Measurements from ENCODE around the gene THBS2. TPM values are rescaled to one million over a fixed set of nuclear protein-coding genes. Genes with fewer than 3 reads are reported as not detected.

THBS2 gene
- total and polyA plus RNA-seq, 2 of the 4 experiments (the other 2 are of a cell fraction): 97.3 to 113 TPM

GRCh38 chr6:169247991-169248390 is 5.7 kb downstream of the THBS2 start:
- DNase-seq: no peak
- Histone ChIP-seq H3K18ac (ENCODE audit: low read depth, low read length) (no peak overlapping the region), H2AK9ac (replicated peaks; ENCODE audit: low read depth, low read length, poor library complexity) (no peak overlapping the region), H2BK15ac (ENCODE audit: low read depth, low read length) (no peak overlapping the region), H3K27me3 (ENCODE audit: control insufficient read depth, insufficient read depth, low read length) (no peaks in the 10 kb centered on the region), H2AFZ (replicated peaks; ENCODE audit: low read length, poor library complexity) (no peak overlapping the region), H4K91ac (ENCODE audit: insufficient read depth, low read depth, low read length) (no peak overlapping the region), H2BK20ac (ENCODE audit: low read depth, low read length) (no peak overlapping the region), H3K14ac (replicated peaks; ENCODE audit: low read depth, low read length) (no peak overlapping the region), H3K4me1 (ENCODE audit: control insufficient read depth, insufficient read depth, low read length) (peaks cover 11% of the 10 kb centered on the region), H3K9ac (ENCODE audit: low read depth, low read length) (no peak overlapping the region), H3K27ac (ENCODE audit: insufficient read depth, low read length) (no peak overlapping the region), H3K36me3 (ENCODE audit: control insufficient read depth, insufficient read depth, low read length) (peaks cover 35% of the 10 kb centered on the region), H3K23ac (ENCODE audit: low read depth, low read length) (no peak overlapping the region), H3K56ac (ENCODE audit: extremely low read depth, insufficient read depth, low read length) (no peak overlapping the region), H4K5ac (ENCODE audit: low read depth, low read length) (no peak overlapping the region), H3K79me1 (ENCODE audit: low read depth in 1 of 2, low read length in 2 of 2) (peaks cover 14 to 20% of the 10 kb centered on the region in 2 experiments; a peak in 3 of 4 replicates), H3K4ac (ENCODE audit: low read depth, low read length) (no peak overlapping the region), H3K4me3 (ENCODE audit: insufficient read depth, low read depth, low read length) (no peak overlapping the region), H4K8ac (ENCODE audit: low read depth in 2 of 2, low read length in 2 of 2) (no peak overlapping the region), H2AK5ac (ENCODE audit: low read depth, low read length) (no peak overlapping the region), H3K9me3 (ENCODE audit: control insufficient read depth, insufficient read depth, low read length) (no peaks in the 10 kb centered on the region), H4K20me1 (ENCODE audit: insufficient read depth, low read length) (no peaks in the 10 kb centered on the region), H2BK120ac (ENCODE audit: low read depth, low read length) (no peak overlapping the region), H2BK5ac (ENCODE audit: low read depth, low read length, poor library complexity, severe bottlenecking) (no peak overlapping the region), H3K9me1 (ENCODE audit: insufficient read depth, low read length) (peaks cover 12% of the 10 kb centered on the region), H3K4me2 (ENCODE audit: low read depth, low read length) (no peak overlapping the region)
- in situ Hi-C loops (cut with MboI; ENCODE audit: low sequenced_read_pairs) (no loop called here), intact Hi-C loops (cut with micrococcal nuclease) (no loop called here), dilution Hi-C loops (cut with HindIII; ENCODE audit: low sequenced_read_pairs, unreplicated experiment) (no loop called here)
- no TSS peak for BruUV-seq (replicated peaks)
- ChIA-PET CTCF (no interaction called here), POLR2A (ENCODE audit: unreplicated experiment) (no interaction called here)
- WGBS, 2 experiments (ENCODE audit: extremely low coverage in 2 of 2, insufficient read length in 1 of 2): 98% methylated on average over 8 of the region's 8 CpGs; no CpG with 5 or more reads in 1 of the 2 experiments
- ATAC-seq (ENCODE audit: low read depth): no peak
- TF ChIP-seq CHD1 (IDR thresholded peaks at IDR 0.05; ENCODE audit: low read depth, low read length): no peak
- TF ChIP-seq MXI1 (IDR thresholded peaks at IDR 0.05; ENCODE audit: borderline replicate concordance, low read depth, low read length): no peak
- no peak for TF ChIP-seq ELK1 (IDR thresholded peaks at IDR 0.05; ENCODE audit: borderline replicate concordance, low read depth, low read length)
- no peak for TF ChIP-seq POLR2A (IDR thresholded peaks at IDR 0.05; ENCODE audit: low read depth, low read length)
- TF ChIP-seq, protein P1, sequence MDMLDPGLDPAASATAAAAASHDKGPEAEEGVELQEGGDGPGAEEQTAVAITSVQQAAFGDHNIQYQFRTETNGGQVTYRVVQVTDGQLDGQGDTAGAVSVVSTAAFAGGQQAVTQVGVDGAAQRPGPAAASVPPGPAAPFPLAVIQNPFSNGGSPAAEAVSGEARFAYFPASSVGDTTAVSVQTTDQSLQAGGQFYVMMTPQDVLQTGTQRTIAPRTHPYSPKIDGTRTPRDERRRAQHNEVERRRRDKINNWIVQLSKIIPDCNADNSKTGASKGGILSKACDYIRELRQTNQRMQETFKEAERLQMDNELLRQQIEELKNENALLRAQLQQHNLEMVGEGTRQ (IDR thresholded peaks at IDR 0.05; ENCODE audit: low read depth, low read length): no peak
- no peak for TF ChIP-seq NFE2L2 (IDR thresholded peaks at IDR 0.05; ENCODE audit: low read depth, low read length)
- no peak for TF ChIP-seq BHLHE40 (IDR thresholded peaks at IDR 0.05; ENCODE audit: low read depth, low read length)
- no peak for TF ChIP-seq RCOR1 (IDR thresholded peaks at IDR 0.05; ENCODE audit: insufficient replicate concordance, low read length)
- no peak for TF ChIP-seq CEBPB (IDR thresholded peaks at IDR 0.05; ENCODE audit: low read depth, low read length)
- no peak for TF ChIP-seq SMC3 (IDR thresholded peaks at IDR 0.05; ENCODE audit: low read depth, low read length)
- no peak for TF ChIP-seq MAZ (IDR thresholded peaks at IDR 0.05; ENCODE audit: borderline replicate concordance, low read depth, low read length)
